A673 (cell line): ENCODE data around the gene MAP3K3.

ENCODE experiments used
- EZH2 ChIP-seq: fragments of 200-600 bp; sonication (generic); IDR thresholded peaks from 2 replicates; pipeline ENCODE4 v1.6.1; 2017; ENCODE audit warnings: borderline replicate concordance, low read depth, mild to moderate bottlenecking, mixed read lengths, antibody characterized with exemption, low read length; ENCODE audit not compliant: poor library complexity, severe bottlenecking
- TF ChIP-seq, protein P1 (sequence below): fragments of 300-800, 200-600 bp; sonication (generic); conservative IDR thresholded peaks from 2 replicates; pipeline ENCODE4 v1.5.1; 2017; ENCODE audit warnings: low read depth, mild to moderate bottlenecking, antibody characterized with exemption, low read length, moderate library complexity, mixed read lengths

DNA sequence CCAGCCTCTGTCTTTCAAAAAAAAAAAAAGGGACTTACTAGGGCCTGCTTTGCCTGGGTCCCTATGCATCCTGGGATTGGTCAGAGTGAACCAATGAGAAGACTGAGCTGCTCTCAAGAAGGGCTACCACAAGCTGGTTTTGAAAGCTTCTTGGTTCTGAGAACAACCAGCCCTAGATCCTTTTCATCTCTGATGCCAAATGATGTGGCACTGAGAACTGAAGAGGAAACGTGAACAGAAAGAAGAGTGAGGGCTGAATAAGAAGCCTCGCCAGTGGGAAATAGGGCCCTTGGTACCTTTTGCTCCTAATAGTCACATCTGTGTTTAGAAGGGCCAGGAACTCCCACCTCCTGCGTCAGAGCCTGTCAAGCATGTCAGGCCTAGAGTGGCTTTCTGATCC, 10.9 kb upstream of the MAP3K3 start:
- TF ChIP-seq, protein P1, sequence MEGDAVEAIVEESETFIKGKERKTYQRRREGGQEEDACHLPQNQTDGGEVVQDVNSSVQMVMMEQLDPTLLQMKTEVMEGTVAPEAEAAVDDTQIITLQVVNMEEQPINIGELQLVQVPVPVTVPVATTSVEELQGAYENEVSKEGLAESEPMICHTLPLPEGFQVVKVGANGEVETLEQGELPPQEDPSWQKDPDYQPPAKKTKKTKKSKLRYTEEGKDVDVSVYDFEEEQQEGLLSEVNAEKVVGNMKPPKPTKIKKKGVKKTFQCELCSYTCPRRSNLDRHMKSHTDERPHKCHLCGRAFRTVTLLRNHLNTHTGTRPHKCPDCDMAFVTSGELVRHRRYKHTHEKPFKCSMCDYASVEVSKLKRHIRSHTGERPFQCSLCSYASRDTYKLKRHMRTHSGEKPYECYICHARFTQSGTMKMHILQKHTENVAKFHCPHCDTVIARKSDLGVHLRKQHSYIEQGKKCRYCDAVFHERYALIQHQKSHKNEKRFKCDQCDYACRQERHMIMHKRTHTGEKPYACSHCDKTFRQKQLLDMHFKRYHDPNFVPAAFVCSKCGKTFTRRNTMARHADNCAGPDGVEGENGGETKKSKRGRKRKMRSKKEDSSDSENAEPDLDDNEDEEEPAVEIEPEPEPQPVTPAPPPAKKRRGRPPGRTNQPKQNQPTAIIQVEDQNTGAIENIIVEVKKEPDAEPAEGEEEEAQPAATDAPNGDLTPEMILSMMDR = no peak
- no peak for TF ChIP-seq EZH2
